Measurements from ENCODE around the gene FKRP.
"Not testable (repeated sequence)": the region's sequence is repeated elsewhere in the genome, so short reads cannot be mapped to it uniquely, and the experiment has no call there.

FKRP gene

GRCh38 chr19:46777956-46778645 lies 32.2 kb downstream of the FKRP start:
- WGBS (ENCODE audit: extremely low coverage, insufficient coverage, insufficient read length) = no CpG with 5 or more reads among the region's 12 CpGs

GRCh38 chr19:46782355-46783019 lies 36.6 kb downstream of the FKRP start:
- Histone ChIP-seq H4K12ac (ENCODE audit: low read depth, low read length) (no peak overlapping the region), H2BK120ac (ENCODE audit: insufficient read depth, low read length, poor library complexity) (no peak overlapping the region), H3K14ac (ENCODE audit: low read length) (no peak overlapping the region), H3K4me1 (ENCODE audit: control insufficient read depth in 1 of 2, insufficient read depth in 2 of 2, low read length in 2 of 2) (peaks cover 15 to 22% of the 10 kb centered on the region in 2 experiments), H2BK12ac (ENCODE audit: low read length) (no peak overlapping the region), H4K8ac (ENCODE audit: low read depth, low read length) (no peak overlapping the region), H3K4me2 (ENCODE audit: low read length) (no peak overlapping the region), H3K4ac (ENCODE audit: low read depth, low read length) (no peak overlapping the region), H3K4me3 (ENCODE audit: low read depth, low read length) (no peak overlapping the region), H4K91ac (ENCODE audit: low read depth, low read length) (no peak overlapping the region), H3K18ac (ENCODE audit: low read length) (peak overlapping the region; percentile 18), H2AFZ (ENCODE audit: insufficient read depth, low read length, poor library complexity) (no peak overlapping the region), H3K27me3 (ENCODE audit: insufficient read depth, low read length) (no peaks in the 10 kb centered on the region), H2AK5ac (ENCODE audit: low read length) (no peak overlapping the region), H3K9me3 (ENCODE audit: insufficient read depth, low read depth, low read length) (peaks cover 7% of the 10 kb centered on the region), H3K79me1 (ENCODE audit: low read length) (peaks cover 27% of the 10 kb centered on the region), H3K23ac (ENCODE audit: low read length) (no peak overlapping the region), H3K79me2 (ENCODE audit: control insufficient read depth, insufficient read depth, low read length, poor library complexity) (peaks cover 20% of the 10 kb centered on the region), H2BK5ac (ENCODE audit: low read depth, low read length, poor library complexity) (no peak overlapping the region), H3K27ac (ENCODE audit: low read depth, low read length) (no peak overlapping the region), H3K36me3 (ENCODE audit: control insufficient read depth in 1 of 2, insufficient read depth in 2 of 2, low read length in 2 of 2) (peaks cover 46 to 56% of the 10 kb centered on the region in 2 experiments), H3K9ac (ENCODE audit: low read length) (no peak overlapping the region)
- DNase-seq = no peak
- WGBS (ENCODE audit: extremely low coverage, insufficient coverage, insufficient read length) = no CpG with 5 or more reads among the region's 7 CpGs

More at GRCh38 chr19:46777956-46778645, 32.2 kb downstream of the FKRP start:
- not testable (repeated sequence) for H3K4me3 ChIP-seq (ENCODE audit: low read depth, low read length); H2AK5ac ChIP-seq (ENCODE audit: low read length); H3K9ac ChIP-seq (ENCODE audit: low read length); H4K8ac ChIP-seq (ENCODE audit: low read depth, low read length); H2AFZ ChIP-seq (ENCODE audit: insufficient read depth, low read length, poor library complexity); H2BK120ac ChIP-seq (ENCODE audit: insufficient read depth, low read length, poor library complexity); H3K18ac ChIP-seq (ENCODE audit: low read length); H3K27me3 ChIP-seq (ENCODE audit: insufficient read depth, low read length); H3K14ac ChIP-seq (ENCODE audit: low read length); H3K4me2 ChIP-seq (ENCODE audit: low read length); DNase-seq; H3K4ac ChIP-seq (ENCODE audit: low read depth, low read length); H3K79me2 ChIP-seq (ENCODE audit: control insufficient read depth, insufficient read depth, low read length, poor library complexity); H3K9me3 ChIP-seq (ENCODE audit: insufficient read depth, low read depth, low read length); H3K23ac ChIP-seq (ENCODE audit: low read length); H3K27ac ChIP-seq (ENCODE audit: low read depth, low read length); H4K91ac ChIP-seq (ENCODE audit: low read depth, low read length); H3K4me1 ChIP-seq (ENCODE audit: control insufficient read depth in 1 of 2, insufficient read depth in 2 of 2, low read length in 2 of 2); H2BK12ac ChIP-seq (ENCODE audit: low read length); H3K79me1 ChIP-seq (ENCODE audit: low read length); H4K12ac ChIP-seq (ENCODE audit: low read depth, low read length); H2BK5ac ChIP-seq (ENCODE audit: low read depth, low read length, poor library complexity)
- H3K36me3 ChIP-seq (ENCODE audit: control insufficient read depth in 1 of 2, insufficient read depth in 2 of 2, low read length in 2 of 2) = peaks cover 63 to 69% of the 10 kb centered on the region in 2 experiments

GRCh38 chr19:46783670-46784069 lies 37.8 kb downstream of the FKRP start:
- Histone ChIP-seq H3K14ac (ENCODE audit: low read length) (no peak overlapping the region), H4K8ac (ENCODE audit: low read depth, low read length) (no peak overlapping the region), H2BK120ac (ENCODE audit: insufficient read depth, low read length, poor library complexity) (peak overlapping the region; percentile 26), H3K27ac (ENCODE audit: low read depth, low read length) (no peak overlapping the region), H3K4me1 (ENCODE audit: control insufficient read depth in 1 of 2, insufficient read depth in 2 of 2, low read length in 2 of 2) (peaks cover 15 to 23% of the 10 kb centered on the region in 2 experiments), H4K91ac (ENCODE audit: low read depth, low read length) (peak overlapping the region; percentile 70), H2BK12ac (ENCODE audit: low read length) (no peak overlapping the region), H3K79me2 (ENCODE audit: control insufficient read depth, insufficient read depth, low read length, poor library complexity) (peaks cover 28% of the 10 kb centered on the region), H3K27me3 (ENCODE audit: insufficient read depth, low read length) (no peaks in the 10 kb centered on the region), H3K9ac (ENCODE audit: low read length) (no peak overlapping the region), H2BK5ac (ENCODE audit: low read depth, low read length, poor library complexity) (no peak overlapping the region), H3K4ac (ENCODE audit: low read depth, low read length) (no peak overlapping the region), H4K12ac (ENCODE audit: low read depth, low read length) (no peak overlapping the region), H3K23ac (ENCODE audit: low read length) (no peak overlapping the region), H3K36me3 (ENCODE audit: control insufficient read depth in 1 of 2, insufficient read depth in 2 of 2, low read length in 2 of 2) (peaks cover 38 to 45% of the 10 kb centered on the region in 2 experiments), H2AFZ (ENCODE audit: insufficient read depth, low read length, poor library complexity) (no peak overlapping the region), H2AK5ac (ENCODE audit: low read length) (no peak overlapping the region), H3K4me3 (ENCODE audit: low read depth, low read length) (no peak overlapping the region), H3K9me3 (ENCODE audit: insufficient read depth, low read depth, low read length) (peaks cover 5% of the 10 kb centered on the region), H3K4me2 (ENCODE audit: low read length) (peak overlapping the region; percentile 88), H3K79me1 (ENCODE audit: low read length) (peaks cover 36% of the 10 kb centered on the region), H3K18ac (ENCODE audit: low read length) (no peak overlapping the region)
- WGBS (ENCODE audit: extremely low coverage, insufficient coverage, insufficient read length) = no CpG with 5 or more reads among the region's 2 CpGs
- no peak for DNase-seq

GRCh38 chr19:46784262-46785053 lies 38.6 kb downstream of the FKRP start:
- peak overlapping the region; percentile 47 for H2BK12ac ChIP-seq (ENCODE audit: low read length)
- peaks cover 33 to 39% of the 10 kb centered on the region in 2 experiments for H3K36me3 ChIP-seq (ENCODE audit: control insufficient read depth in 1 of 2, insufficient read depth in 2 of 2, low read length in 2 of 2)
- peak overlapping the region; percentile 51 for H3K27ac ChIP-seq (ENCODE audit: low read depth, low read length)
- H3K14ac ChIP-seq (ENCODE audit: low read length) = peak overlapping the region; percentile 36
- no peak overlapping the region for H4K12ac ChIP-seq (ENCODE audit: low read depth, low read length)
- H2AK5ac ChIP-seq (ENCODE audit: low read length) = peak overlapping the region; percentile 12
- DNase-seq = peak; percentile 69 to 70
- H3K4ac ChIP-seq (ENCODE audit: low read depth, low read length) = peak overlapping the region; percentile 42
- no peak overlapping the region for H2AFZ ChIP-seq (ENCODE audit: insufficient read depth, low read length, poor library complexity)
- H3K23ac ChIP-seq (ENCODE audit: low read length) = no peak overlapping the region
- peak overlapping the region; percentile 38 for H3K4me3 ChIP-seq (ENCODE audit: low read depth, low read length)
- H4K91ac ChIP-seq (ENCODE audit: low read depth, low read length) = peak overlapping the region; percentile 70
- H3K27me3 ChIP-seq (ENCODE audit: insufficient read depth, low read length) = no peaks in the 10 kb centered on the region
- H4K8ac ChIP-seq (ENCODE audit: low read depth, low read length) = peak overlapping the region; percentile 49
- peaks cover 36% of the 10 kb centered on the region for H3K79me1 ChIP-seq (ENCODE audit: low read length)
- H2BK5ac ChIP-seq (ENCODE audit: low read depth, low read length, poor library complexity) = no peak overlapping the region
- H3K4me2 ChIP-seq (ENCODE audit: low read length) = peak overlapping the region; percentile 88
- peak overlapping the region; percentile 58 for H3K18ac ChIP-seq (ENCODE audit: low read length)
- H3K4me1 ChIP-seq (ENCODE audit: control insufficient read depth in 1 of 2, insufficient read depth in 2 of 2, low read length in 2 of 2) = peaks cover 19 to 28% of the 10 kb centered on the region in 2 experiments
- H3K9me3 ChIP-seq (ENCODE audit: insufficient read depth, low read depth, low read length) = peaks cover 3% of the 10 kb centered on the region
- H3K79me2 ChIP-seq (ENCODE audit: control insufficient read depth, insufficient read depth, low read length, poor library complexity) = peaks cover 28% of the 10 kb centered on the region
- no peak overlapping the region for H3K9ac ChIP-seq (ENCODE audit: low read length)
- peak overlapping the region; percentile 50 for H2BK120ac ChIP-seq (ENCODE audit: insufficient read depth, low read length, poor library complexity)
- no CpG with 5 or more reads among the region's 17 CpGs for WGBS (ENCODE audit: extremely low coverage, insufficient coverage, insufficient read length)

All from trophoblast cell (in vitro differentiated cells and primary cell).